ENCODE measurements around the gene CEP250.
"Not testable (repeated sequence)": the region's sequence is repeated elsewhere in the genome, so short reads cannot be mapped to it uniquely, and the experiment has no call there.

CEP250 gene

GRCh38 chr20:35492352-35492751 lies 37.0 kb downstream of the CEP250 start:
- no peak for DNase-seq (ENCODE audit: low read depth)

DNA sequence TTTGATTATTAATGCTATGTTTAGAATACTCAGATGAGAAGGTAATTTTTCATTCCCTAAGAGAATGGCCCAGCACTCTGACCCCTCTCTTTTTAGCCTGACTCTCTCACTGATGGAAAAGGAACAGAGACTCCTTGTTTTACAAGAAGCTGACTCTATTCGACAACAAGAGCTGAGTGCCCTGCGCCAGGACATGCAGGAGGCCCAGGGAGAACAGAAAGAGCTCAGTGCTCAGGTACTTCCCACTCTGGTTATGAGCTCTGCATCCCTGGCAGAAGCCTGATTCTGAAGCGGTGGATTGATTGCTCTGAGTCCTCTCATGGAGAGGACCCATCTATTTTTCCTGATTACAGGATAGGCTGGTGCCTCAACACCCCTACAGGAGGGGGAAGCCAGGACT lies 41.1 kb downstream of the CEP250 start:
- no peak for DNase-seq (ENCODE audit: low read depth)

GRCh38 chr20:35497320-35497719 lies 41.9 kb downstream of the CEP250 start:
- DNase-seq (ENCODE audit: low read depth), result no peak

DNA sequence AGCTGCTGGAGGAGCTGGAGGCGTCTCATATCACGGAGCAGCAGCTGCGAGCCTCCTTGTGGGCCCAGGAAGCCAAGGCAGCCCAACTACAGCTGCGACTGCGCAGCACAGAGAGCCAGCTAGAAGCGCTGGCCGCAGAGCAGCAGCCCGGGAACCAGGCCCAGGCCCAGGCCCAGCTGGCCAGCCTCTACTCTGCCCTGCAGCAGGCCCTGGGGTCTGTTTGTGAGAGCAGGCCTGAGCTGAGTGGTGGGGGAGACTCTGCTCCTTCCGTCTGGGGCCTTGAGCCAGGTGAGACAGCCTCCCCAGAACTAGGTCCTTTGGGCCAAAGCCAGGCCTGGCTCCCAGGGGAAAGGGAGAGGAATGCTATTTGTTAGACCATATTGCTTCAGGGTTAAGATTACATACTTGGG lies 42.4 kb downstream of the CEP250 start:
- no peak for DNase-seq (ENCODE audit: low read depth)

DNA sequence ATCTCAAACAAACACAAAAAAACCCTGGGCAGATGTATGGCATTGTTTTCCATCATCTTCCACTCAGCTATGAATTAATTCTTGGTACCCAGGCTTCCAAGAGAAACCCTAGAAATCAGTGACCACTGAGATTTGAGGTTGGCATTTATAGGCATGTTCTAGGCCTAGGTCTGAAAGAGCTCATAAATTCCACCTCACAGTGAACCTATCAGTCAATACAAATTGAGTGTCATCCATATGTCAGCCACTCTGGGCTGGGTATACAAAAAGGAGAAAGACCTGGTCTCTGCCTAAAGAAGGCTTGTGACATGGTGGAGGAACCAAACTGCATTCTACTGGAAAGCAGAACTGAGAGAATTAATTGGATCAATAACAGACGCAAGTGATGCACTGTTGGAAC lies 43.9 kb downstream of the CEP250 start:
- DNase-seq (ENCODE audit: low read depth), result no peak

DNA sequence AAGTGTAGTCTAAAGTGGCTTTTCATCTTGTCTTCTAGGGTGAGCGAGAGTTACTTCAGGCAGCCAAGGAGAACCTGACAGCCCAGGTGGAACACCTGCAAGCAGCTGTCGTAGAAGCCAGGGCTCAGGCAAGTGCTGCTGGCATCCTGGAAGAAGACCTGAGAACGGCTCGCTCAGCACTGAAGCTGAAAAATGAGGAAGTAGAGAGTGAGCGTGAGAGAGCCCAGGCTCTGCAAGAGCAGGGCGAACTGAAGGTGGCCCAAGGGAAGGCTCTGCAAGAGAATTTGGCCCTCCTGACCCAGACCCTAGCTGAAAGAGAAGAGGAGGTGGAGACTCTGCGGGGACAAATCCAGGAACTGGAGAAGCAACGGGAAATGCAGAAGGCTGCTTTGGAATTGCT lies 47.0 kb downstream of the CEP250 start:
- no peak for DNase-seq (ENCODE audit: low read depth)

- DNase-seq (ENCODE audit: low read depth), result no peak
Measured at GRCh38 chr20:35503281-35503680, 47.9 kb downstream of the CEP250 start.

- DNase-seq (ENCODE audit: low read depth), result no peak
Measured at GRCh38 chr20:35503841-35504561, 48.6 kb downstream of the CEP250 start.

DNA sequence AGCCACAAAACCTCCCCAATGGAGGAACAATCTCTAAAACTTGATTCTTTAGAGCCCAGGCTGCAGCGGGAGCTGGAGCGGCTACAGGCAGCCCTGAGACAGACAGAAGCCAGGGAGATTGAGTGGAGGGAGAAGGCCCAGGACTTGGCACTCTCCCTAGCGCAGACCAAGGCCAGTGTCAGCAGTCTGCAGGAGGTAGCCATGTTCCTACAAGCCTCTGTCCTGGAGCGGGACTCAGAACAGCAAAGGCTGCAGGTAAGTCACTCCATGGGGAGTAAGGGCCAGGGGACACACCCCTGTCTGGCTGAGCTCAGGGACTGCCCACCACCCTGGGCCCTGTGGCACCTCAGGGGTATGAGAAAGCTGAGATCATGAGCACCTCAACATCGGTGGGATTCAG lies 49.4 kb downstream of the CEP250 start:
- DNase-seq (ENCODE audit: low read depth), result no peak

GRCh38 chr20:35506179-35506578 lies 50.8 kb downstream of the CEP250 start:
- no peak for DNase-seq (ENCODE audit: low read depth)

DNA sequence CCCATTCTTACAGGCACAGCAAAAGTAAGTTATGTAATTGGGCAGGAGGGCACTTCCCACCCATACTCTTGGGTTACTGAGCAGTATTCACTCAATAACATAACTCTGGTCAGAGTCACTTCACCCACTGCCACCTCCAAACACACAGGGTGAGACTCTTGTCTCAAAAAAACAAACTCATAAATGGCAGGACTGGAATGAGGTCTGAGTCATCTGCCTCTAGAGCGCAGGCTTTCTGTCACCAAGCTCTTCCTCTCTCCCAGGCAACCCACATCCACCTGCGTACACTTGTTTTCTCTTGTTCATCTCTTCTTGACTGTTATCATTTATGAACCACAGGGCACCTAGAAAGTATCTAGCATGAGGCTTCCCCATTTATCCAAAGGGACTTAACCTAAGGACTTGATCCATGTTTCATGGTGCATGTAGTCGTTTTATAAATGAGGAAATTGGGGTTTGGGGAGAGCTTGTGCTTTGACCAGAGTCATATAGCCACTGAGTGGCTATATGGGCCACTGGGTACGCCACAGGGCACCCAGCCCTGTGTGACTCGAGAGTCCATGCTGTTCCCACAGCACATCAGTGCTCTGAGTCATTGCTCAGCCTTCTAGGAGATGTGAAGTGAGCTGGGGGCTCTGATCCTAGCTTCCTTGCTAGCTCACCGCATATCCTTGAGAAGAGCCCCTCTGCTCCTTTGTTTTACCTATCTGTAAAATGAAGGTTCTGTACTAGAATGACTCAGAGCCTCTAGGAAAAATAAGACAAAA lies 51.7 kb downstream of the CEP250 start:
- no peak for DNase-seq (ENCODE audit: low read depth)

DNA sequence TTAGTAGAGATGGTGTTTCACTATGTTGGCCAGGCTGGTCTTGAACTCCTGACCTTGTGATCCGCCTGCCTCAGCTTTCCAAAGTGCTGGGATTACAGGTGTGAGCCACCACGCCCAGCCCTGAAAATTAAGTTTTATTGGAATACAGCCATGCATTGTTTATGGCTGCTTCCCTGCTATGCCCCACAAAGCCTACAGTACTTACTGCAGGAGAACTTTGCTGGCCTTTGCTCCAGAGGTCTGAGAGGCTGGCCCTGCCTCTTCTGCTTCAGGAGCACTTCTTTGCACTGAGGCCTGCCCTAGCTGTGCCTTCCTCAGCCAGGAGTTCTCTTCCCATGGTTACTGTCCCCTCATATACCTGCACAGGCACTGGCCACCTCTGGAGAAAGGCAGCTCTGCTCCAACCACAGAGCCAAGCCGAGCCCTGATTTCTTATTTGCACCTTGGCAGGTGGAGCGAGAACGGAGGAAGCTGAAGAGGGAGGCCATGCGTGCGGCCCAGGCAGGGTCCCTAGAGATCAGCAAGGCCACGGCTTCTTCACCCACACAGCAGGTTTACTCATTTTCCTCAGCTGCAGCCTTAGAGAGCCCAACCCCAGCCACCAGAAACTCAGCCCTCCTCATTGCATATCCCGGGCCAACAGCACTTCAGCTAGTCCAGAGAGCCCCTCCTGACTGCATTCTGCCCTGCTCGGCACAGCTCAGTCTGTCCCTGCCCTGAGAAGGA lies 53.3 kb downstream of the CEP250 start:
- DNase-seq (ENCODE audit: low read depth), result no peak

DNA sequence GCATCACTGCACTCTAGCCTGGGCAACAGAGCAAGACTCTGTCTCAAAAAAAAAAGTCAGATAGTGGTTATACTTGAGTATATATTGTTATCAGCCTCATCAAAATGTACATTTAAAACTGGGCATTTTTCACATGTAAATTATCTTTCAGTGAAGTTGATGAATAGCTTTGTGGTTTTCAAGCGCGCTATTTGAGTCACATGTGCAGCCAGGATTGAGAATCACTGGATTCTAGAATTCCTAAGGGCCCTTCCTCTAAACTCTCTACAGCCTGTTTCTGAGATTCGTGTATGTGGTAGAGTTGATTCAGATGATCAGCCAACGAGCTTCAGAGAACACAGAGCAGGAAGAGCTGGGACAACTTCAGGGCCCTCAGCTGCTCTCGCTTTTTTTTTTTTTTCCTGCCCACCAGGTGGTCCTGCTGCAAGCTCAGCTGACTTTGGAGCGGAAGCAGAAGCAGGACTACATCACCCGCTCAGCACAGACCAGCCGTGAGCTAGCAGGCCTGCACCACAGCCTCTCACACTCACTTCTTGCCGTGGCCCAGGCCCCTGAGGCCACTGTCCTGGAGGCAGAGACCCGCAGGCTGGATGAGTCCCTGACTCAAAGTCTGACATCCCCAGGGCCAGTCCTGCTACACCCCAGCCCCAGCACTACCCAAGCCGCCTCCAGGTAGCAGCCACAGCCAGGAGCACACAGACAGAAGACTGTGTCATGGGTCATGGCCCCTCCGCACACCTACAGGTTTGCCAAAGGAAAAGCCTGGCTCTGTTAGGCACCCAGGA lies 55.7 kb downstream of the CEP250 start:
- no peak for DNase-seq (ENCODE audit: low read depth)

- DNase-seq (ENCODE audit: low read depth), result no peak
Measured at GRCh38 chr20:35511814-35512420, 56.5 kb downstream of the CEP250 start.

DNA sequence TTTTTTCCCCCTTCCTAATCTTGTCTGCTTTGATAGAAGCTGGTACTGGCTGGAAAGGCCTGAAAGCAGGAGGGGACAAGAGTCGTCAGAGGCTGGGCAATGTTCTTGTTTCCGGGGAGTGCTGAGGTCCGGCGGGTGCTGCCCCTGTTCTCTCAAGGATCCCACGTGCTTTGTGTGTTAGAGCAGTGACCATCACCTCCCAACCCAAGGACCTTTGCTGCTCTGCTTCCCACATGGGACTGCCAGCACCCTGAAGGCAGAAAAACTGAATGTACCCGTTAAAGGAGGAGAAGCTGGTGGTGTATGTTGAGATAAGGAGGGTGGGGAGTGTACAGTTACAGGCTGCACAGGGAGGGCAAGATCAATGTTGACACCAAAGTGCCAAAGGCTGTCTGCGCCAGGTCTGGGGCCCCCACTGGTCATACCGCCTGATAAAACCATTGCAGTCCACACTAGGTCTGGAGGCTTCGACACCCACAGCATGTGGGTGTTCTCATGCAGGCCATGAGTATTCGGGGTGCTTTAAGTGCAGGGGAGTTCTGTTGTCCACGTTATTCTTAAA lies 59.1 kb downstream of the CEP250 start:
- no peak for DNase-seq (ENCODE audit: low read depth)

DNA sequence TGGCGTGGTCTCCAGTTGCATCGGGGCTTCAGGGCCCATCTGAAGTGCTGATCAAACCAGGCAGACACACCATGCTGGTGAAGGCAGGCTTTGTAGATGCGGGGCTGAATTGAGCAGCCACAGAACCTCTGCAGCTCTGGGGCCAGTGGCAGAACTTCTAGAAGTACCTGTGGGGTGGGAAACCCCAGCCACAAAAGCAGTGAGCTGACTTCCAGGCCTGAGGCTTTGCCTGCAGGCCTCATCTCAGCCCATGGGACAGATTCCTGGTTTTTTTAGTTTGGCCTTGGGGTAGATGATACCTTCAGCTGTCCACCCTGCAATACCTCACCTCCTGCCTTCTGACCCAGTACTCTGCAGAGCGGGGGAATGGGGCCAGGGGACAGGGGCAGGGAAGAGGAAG lies 59.9 kb downstream of the CEP250 start:
- DNase-seq (ENCODE audit: low read depth), result no peak

DNA sequence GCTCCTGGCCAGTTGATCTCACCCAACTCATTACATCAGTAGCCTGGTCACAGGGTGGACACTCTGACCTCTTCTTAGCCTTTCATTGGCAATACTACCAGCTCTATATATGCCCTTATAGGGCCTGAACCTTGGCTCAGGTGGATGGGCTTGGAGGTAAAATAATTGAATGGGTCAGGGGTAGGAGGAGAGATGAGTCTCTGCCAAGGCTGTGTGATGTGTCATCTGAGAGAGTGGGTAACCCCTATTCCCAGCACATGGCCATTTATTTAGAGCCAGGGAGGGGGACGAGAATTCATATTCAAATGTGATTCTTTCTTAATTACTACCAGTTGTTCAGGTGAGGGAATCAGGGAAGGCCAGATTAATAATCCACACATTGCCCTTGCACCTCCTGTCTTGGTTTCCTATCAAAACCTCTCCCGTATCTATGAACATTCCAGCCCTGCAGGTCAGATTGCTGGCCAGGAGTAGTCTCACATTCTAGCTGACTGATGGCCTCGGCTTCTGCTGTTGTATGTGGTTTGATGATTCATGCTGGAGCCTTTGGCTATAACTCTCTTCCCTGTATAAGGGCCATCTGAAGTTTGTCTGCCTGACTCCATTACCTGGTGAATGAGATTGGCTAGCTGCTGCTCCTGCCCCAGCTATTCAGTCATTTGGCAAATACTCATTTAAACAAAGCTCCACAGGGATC lies 60.7 kb downstream of the CEP250 start:
- DNase-seq (ENCODE audit: low read depth), result no peak

DNA sequence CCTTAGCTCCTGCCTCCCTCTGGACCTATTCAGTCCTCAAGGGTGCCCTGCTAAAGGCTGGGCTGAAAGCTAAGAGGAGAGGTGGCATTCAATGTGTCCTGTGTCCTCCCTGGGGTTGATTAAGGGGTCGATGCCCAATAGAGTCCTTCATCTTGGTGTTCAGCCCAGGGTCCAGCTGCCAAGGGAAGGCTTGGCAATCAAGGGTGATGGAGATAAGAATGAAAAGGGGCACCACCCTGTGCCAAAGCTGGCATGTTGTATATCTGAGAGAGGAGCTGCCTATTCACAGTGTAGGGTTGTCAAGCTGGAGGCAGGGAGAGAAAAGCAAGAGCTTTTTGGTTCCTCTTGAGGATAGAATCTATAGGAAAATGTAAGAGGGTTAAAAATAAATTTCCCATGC lies 61.7 kb downstream of the CEP250 start:
- no peak for DNase-seq (ENCODE audit: low read depth)

- DNase-seq (ENCODE audit: low read depth), result not testable (repeated sequence)
Measured at GRCh38 chr20:35517767-35518166, 62.4 kb downstream of the CEP250 start.

DNA sequence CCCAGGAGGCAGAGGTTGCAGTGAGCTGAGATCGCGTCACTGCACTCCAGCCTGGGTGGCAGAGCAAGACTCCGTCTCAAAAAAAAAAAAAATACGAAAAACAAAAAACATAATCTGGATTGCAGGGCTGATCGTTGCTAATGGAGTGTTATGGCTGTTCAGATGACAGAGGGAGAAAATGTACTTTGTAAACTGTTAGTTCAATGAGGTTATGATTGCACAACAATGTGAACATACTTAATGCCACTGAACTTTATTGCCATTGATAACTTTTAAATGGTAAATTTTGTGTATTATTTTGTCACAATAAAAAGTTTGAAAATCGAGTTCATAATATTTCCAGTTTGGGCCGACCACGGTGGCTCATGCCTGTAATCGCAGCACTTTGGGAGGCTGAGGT lies 63.6 kb downstream of the CEP250 start:
- no peak for DNase-seq (ENCODE audit: low read depth)
